VCaP (cell line): Measurements from ENCODE around the gene CTNND2.

Source experiments
- H3K27ac ChIP-seq: fragments of 450-650 bp; 2 replicates; pipeline ENCODE4 v1.5.1; 2017
- TF ChIP-seq, protein P1 (sequence below): fragments of 450-650 bp; conservative IDR thresholded peaks from 2 replicates; pipeline ENCODE4 v1.5.1; 2017; ENCODE audit warnings: mild to moderate bottlenecking, moderate library complexity

CTNND2 gene

GRCh38 chr5:11904265-11904906 is at the start of gene CTNND2:
TSS of gene CTNND2 (minus strand) at chr5:11904446. CDS start at chr5:11903853, 593 bp downstream.
- peak within 1 kb of the TSS; percentile 86 for H3K27ac ChIP-seq
- TF ChIP-seq, protein P1, sequence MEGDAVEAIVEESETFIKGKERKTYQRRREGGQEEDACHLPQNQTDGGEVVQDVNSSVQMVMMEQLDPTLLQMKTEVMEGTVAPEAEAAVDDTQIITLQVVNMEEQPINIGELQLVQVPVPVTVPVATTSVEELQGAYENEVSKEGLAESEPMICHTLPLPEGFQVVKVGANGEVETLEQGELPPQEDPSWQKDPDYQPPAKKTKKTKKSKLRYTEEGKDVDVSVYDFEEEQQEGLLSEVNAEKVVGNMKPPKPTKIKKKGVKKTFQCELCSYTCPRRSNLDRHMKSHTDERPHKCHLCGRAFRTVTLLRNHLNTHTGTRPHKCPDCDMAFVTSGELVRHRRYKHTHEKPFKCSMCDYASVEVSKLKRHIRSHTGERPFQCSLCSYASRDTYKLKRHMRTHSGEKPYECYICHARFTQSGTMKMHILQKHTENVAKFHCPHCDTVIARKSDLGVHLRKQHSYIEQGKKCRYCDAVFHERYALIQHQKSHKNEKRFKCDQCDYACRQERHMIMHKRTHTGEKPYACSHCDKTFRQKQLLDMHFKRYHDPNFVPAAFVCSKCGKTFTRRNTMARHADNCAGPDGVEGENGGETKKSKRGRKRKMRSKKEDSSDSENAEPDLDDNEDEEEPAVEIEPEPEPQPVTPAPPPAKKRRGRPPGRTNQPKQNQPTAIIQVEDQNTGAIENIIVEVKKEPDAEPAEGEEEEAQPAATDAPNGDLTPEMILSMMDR = no peak

GRCh38 chr5:11946317-11946716 is 42.1 kb upstream of the CTNND2 start:
- TF ChIP-seq, protein P1 = no peak
- no peak overlapping the region for H3K27ac ChIP-seq

DNA sequence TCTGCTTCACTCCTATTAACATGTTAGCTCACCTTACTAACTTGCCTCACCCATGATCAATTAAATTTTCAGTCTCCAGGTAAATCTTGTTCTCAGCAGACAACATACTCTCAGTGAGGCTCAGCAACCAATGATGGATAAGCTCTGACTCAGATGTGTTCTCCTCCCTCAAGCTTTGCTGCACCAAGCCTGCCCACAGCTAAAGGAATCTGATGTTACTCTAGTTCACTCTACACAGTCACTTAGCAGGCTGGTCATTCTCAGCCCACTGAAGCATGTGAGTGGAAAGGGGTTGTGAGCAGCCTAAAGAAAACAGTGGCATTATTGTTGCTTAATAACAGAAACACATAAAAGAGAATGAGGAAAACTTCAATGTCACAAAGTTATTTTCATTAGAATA is 37.3 kb upstream of the CTNND2 start:
- TF ChIP-seq, protein P1 = no peak
- H3K27ac ChIP-seq = no peak overlapping the region

GRCh38 chr5:11931638-11932037 is 27.4 kb upstream of the CTNND2 start:
- no peak overlapping the region for H3K27ac ChIP-seq
- TF ChIP-seq, protein P1 = no peak

DNA sequence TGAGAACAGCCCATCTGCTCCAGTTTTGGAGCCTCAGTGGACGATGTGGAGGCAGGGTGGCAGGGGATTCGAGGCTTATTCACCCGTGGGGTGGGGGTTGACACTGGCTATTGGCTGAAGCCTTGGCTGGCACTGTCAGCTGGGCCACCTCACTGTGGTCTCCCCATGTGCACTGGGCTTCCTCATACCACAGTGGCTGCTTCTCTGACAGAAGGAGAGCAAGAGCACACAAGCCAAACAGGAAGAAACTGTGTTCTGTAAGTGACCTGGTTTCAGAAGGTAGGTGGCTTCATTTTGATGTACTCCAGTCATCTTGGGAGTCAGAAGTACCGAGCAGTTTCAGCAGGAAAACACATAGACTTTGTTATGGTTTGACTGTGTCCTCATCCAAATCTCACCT is 24.7 kb upstream of the CTNND2 start:
- TF ChIP-seq, protein P1 = no peak
- no peak overlapping the region for H3K27ac ChIP-seq

DNA sequence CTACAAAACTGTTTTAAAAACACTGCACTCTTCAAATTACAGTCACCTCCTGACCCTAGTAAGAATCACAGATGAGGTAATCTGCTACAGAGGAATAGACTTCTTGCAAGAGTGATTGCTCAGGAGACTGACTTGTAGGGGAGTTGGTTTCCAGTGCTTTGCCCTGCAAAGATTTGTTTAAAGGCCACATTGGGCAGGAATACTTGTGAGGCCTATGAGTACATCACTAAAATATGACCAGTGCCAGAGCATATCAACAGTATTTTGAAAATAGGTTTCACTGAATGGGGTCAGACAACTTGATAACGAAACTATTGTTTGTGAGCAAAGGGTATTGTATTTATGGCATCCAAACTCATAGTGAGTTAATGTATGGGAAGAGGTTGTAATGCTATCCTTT is 21.5 kb upstream of the CTNND2 start:
- TF ChIP-seq, protein P1 = no peak
- no peak overlapping the region for H3K27ac ChIP-seq

DNA sequence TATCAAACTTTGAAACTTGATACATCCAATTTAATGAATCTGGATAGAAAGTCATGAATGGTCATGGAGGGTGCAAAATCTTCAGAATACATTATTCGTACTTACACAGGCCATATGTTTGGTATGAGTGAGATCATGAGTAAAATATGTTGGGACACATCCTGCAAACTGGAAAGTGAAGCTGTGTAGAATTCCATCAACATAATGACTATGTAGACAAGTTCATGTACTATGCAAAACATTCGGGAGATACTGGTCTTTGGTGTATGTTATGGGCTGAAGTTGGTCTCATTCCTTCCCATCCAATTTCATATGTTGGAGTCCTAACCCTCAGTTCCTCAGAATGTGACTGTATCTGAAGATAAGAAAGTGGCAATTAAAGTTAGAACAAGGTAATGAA is 18.1 kb upstream of the CTNND2 start:
- TF ChIP-seq, protein P1 = no peak
- H3K27ac ChIP-seq = no peak overlapping the region
